Gastroesophageal sphincter (tissue), 4 donors: ENCODE measurements around the gene LIMS2. TPM values are rescaled to one million over a fixed set of nuclear protein-coding genes. Genes with fewer than 3 reads are reported as not detected.

Experiments
- ATAC-seq: fragments of 150-250 bp; one replicate; pipeline ENCODE4 v1.9.1; 2016; ENCODE audit warnings: mild to moderate bottlenecking, moderate library complexity
- H3K27ac ChIP-seq, 4 donors: fragments of 200-600 bp; sonication (generic) in 3 of 4; 1 replicate in 3 of 4; 2 replicates in 1 of 4; pipeline ENCODE4 v1.5.1; 2016 to 2019
- H3K27me3 ChIP-seq: fragments of 200-600 bp; sonication (generic); one replicate; pipeline ENCODE4 v1.5.1; 2019
- H3K36me3 ChIP-seq, 2 donors: fragments of 200-600 bp; sonication (generic); one replicate each; pipeline ENCODE4 v1.5.1; 2019; ENCODE audit warnings: control low read depth in 1 of 2
- H3K4me1 ChIP-seq, 3 donors: fragments of 200-600 bp; sonication (generic); 1 replicate in 2 of 3; 2 replicates in 1 of 3; pipeline ENCODE4 v1.5.1; 2016 to 2019; ENCODE audit warnings: control low read depth in 2 of 3
- H3K4me3 ChIP-seq, 2 donors: fragments of 200-600 bp; sonication (generic); one replicate each; pipeline ENCODE4 v1.5.1; 2019; ENCODE audit warnings: mild to moderate bottlenecking in 1 of 2, moderate library complexity in 1 of 2
- H3K9me3 ChIP-seq, 3 donors: fragments of 200-600 bp; sonication (generic); one replicate each; pipeline ENCODE4 v1.5.1; 2017 to 2019; ENCODE audit warnings: control low read depth in 2 of 3
- CTCF ChIP-seq, 4 experiments: fragments of 200-600 bp in 2 of 4; fragments of 450-650 bp in 2 of 4; sonication (generic) in 1 of 4; IDR thresholded peaks; one replicate each; pipeline ENCODE4 v1.5.1; 2017 to 2019; ENCODE audit warnings: antibody characterized with exemption in 4 of 4, mild to moderate bottlenecking in 2 of 4, moderate library complexity in 2 of 4
- EP300 ChIP-seq: sonication (generic); formaldehyde crosslinking; IDR thresholded peaks from one replicate; pipeline ENCODE4 v1.6.1; 2017; ENCODE audit warnings: antibody characterized with exemption, mild to moderate bottlenecking
- POLR2A ChIP-seq, 2 donors: fragments of 450-650 bp; IDR thresholded peaks; one replicate each; pipeline ENCODE4 v1.6.1; 2017; ENCODE audit warnings: antibody characterized with exemption in 2 of 2, mild to moderate bottlenecking in 2 of 2, moderate library complexity in 1 of 2
- POLR2AphosphoS5 ChIP-seq: sonication (generic); formaldehyde crosslinking; IDR thresholded peaks from one replicate; pipeline ENCODE4 v1.6.1; 2017; ENCODE audit warnings: antibody characterized with exemption
- WGBS, 2 donors: methylation state at CpG; one replicate each; pipeline ENCODE4 v1.1.5; 2018; ENCODE audit warnings: low coverage in 1 of 2; 5-methylcytosine and 5-hydroxymethylcytosine counted together
- total RNA-seq, 4 donors: library from RNA; depleted of rRNA; stranded (reverse); fragments of >200 nt; gene quantifications; one replicate each; pipeline ENCODE4 v1.1.0, GENCODE V29; 2016

The LIMS2 gene
- total RNA-seq, 4 donors from 2014 or later = 81.4 to 275 (median 124) TPM

GRCh38 chr2:127671557-127672302, 3.6 kb downstream of the LIMS2 start:
- 40 to 42% methylated on average over 2 of the region's 14 CpGs for WGBS, 2 donors
- TF ChIP-seq POLR2AphosphoS5 (no peak), EP300 (no peak), CTCF (IDR thresholded peaks at IDR 0.05) (no peak), POLR2A (IDR thresholded peaks at IDR 0.05) (no peak)
- Histone ChIP-seq H3K4me1 (peaks cover 0 to 74% (median 11%) of the 10 kb centered on the region in 3 donors), H3K27me3 (no peaks in the 10 kb centered on the region), H3K9me3 (no peaks in the 10 kb centered on the region), H3K36me3 (no peaks in the 10 kb centered on the region), H3K27ac (peak overlapping the region; percentile 98 to 99 (median 98)), H3K4me3 (peak overlapping the region in 1 of 2 donors; percentile 93)
- no peak for ATAC-seq

- Histone ChIP-seq H3K4me3 (peak overlapping the region in 1 of 2 donors; percentile 93), H3K9me3 (no peaks in the 10 kb centered on the region), H3K27ac (peak overlapping the region; percentile 51 to 98 (median 88)), H3K36me3 (no peaks in the 10 kb centered on the region), H3K4me1 (peaks cover 2 to 74% (median 9%) of the 10 kb centered on the region in 3 donors), H3K27me3 (no peaks in the 10 kb centered on the region)
- 64 to 100% methylated on average over 1 to 5 of the region's 5 CpGs for WGBS, 2 donors
- TF ChIP-seq POLR2A (IDR thresholded peaks at IDR 0.05) (no peak), POLR2AphosphoS5 (no peak), EP300 (no peak), CTCF (IDR thresholded peaks at IDR 0.05) (no peak)
- ATAC-seq = no peak
Measured at GRCh38 chr2:127670957-127671290, 4.4 kb downstream of the LIMS2 start.

- 42 to 53% methylated on average over 4 to 7 of the region's 10 CpGs for WGBS, 2 donors
- Histone ChIP-seq H3K27ac (peak overlapping the region; percentile 51 to 98 (median 88)), H3K36me3 (no peaks in the 10 kb centered on the region), H3K4me3 (peak overlapping the region in 1 of 2 donors; percentile 93), H3K27me3 (no peaks in the 10 kb centered on the region), H3K9me3 (no peaks in the 10 kb centered on the region), H3K4me1 (peaks cover 3 to 75% (median 16%) of the 10 kb centered on the region in 3 donors)
- no peak for TF ChIP-seq CTCF (IDR thresholded peaks at IDR 0.05)
- no peak for ATAC-seq
Measured at GRCh38 chr2:127670055-127670956, 5.0 kb downstream of the LIMS2 start.

- 29 to 59% methylated on average over 6 to 7 of the region's 7 CpGs for WGBS, 2 donors
- TF ChIP-seq POLR2A (IDR thresholded peaks at IDR 0.05) (no peak), EP300 (no peak), POLR2AphosphoS5 (no peak), CTCF (IDR thresholded peaks at IDR 0.05) (no peak)
- Histone ChIP-seq H3K27me3 (no peaks in the 10 kb centered on the region), H3K27ac (peak overlapping the region in 3 of 4 donors; percentile 48 to 98 (median 98)), H3K4me1 (peaks cover 3 to 86% (median 24%) of the 10 kb centered on the region in 3 donors), H3K4me3 (no peak overlapping the region), H3K36me3 (no peaks in the 10 kb centered on the region), H3K9me3 (no peaks in the 10 kb centered on the region)
- no peak for ATAC-seq
Measured at GRCh38 chr2:127669056-127669455, 6.3 kb downstream of the LIMS2 start.
